Neural crest cell (in vitro differentiated cells): ENCODE measurements around the gene KRTAP5-5. TPM values are rescaled to one million over a fixed set of nuclear protein-coding genes. Genes with fewer than 3 reads are reported as not detected.
"Not testable (repeated sequence)": the region's sequence is repeated elsewhere in the genome, so short reads cannot be mapped to it uniquely, and the experiment has no call there.

Experiments used
- DNase-seq: peaks from one replicate; pipeline ENCODE4 v3.0.0; 2021; ENCODE audit warnings: low read depth, mixed read lengths, low spot score
- H3K27ac Mint-ChIP-seq: one replicate; pipeline ENCODE4 v1.8.0; 2021; ENCODE audit warnings: mild to moderate bottlenecking, mixed read lengths; ENCODE audit not compliant: unreplicated experiment
- H3K27me3 Mint-ChIP-seq: 2 replicates; pipeline ENCODE4 v1.8.0; 2021; ENCODE audit warnings: low read depth, mild to moderate bottlenecking, mixed read lengths
- H3K36me3 Mint-ChIP-seq: 2 replicates; pipeline ENCODE4 v1.8.0; 2021; ENCODE audit warnings: low read depth, mild to moderate bottlenecking, mixed read lengths
- H3K4me1 Mint-ChIP-seq: 2 replicates; pipeline ENCODE4 v1.8.0; 2021; ENCODE audit warnings: mixed read lengths
- H3K4me3 Mint-ChIP-seq: one replicate; pipeline ENCODE4 v1.8.0; 2021; ENCODE audit warnings: mild to moderate bottlenecking, mixed read lengths
- H3K9me3 Mint-ChIP-seq: 2 replicates; pipeline ENCODE4 v1.8.0; 2021; ENCODE audit warnings: mixed read lengths
- CTCF ChIP-seq: fragments of 200-600 bp; sonication (generic); conservative IDR thresholded peaks from 2 replicates; pipeline ENCODE4 v1.5.0; 2021; ENCODE audit warnings: antibody characterized with exemption, mild to moderate bottlenecking
- total RNA-seq: library from RNA; stranded (reverse); gene quantifications from 2 replicates; pipeline ENCODE4 v1.2.1, GENCODE V29; 2021

KRTAP5-5 gene
- total RNA-seq, 1 donor from 2014 or later: not detected

GRCh38 chr11:1665313-1665712 is 35.7 kb downstream of the KRTAP5-5 start:
- H3K27ac Mint-ChIP-seq: peak overlapping the region; percentile 50
- H3K9me3 Mint-ChIP-seq: no peaks in the 10 kb centered on the region
- peaks cover 9% of the 10 kb centered on the region for H3K4me1 Mint-ChIP-seq
- TF ChIP-seq CTCF: no peak
- H3K36me3 Mint-ChIP-seq: no peaks in the 10 kb centered on the region
- no peak for DNase-seq
- H3K27me3 Mint-ChIP-seq: peaks cover 7% of the 10 kb centered on the region
- H3K4me3 Mint-ChIP-seq: no peak overlapping the region

DNA sequence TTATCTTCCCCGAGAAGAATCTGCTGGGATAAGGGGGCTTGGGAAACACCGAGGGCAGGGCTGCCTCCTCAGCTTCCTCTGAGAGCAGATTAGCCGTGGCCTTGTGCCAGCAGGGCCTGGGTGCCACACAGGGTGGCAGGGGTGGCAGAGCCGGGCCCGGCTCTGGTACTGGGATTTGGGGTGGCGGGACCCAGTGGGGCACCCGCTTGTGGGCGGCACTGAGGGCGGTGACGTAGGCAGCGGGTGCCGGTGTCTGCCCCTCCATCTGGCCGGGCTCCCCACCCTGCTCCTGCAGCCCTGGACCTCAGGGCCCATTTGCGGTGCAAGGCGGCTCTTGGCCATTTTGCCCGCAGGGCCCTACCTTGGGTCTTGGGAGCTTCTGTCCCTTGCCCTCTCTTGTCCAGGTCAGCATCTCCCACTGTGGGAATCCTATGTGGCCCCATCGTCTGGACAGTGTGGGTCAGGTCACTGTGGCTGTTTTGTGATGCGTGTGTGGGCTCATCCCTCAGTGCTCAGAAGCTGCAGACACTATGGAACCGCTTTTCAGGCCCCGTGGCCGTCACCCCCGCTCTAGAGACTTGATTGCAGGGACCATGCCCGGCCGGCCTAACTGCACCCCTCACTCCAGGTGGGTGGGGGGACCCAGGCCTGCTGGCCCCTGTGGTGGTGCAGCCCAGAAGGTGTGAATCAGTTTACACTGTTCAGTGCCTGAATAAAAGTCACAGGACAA is 37.7 kb downstream of the KRTAP5-5 start:
- Mint-ChIP-seq H3K4me3 (no peak overlapping the region), H3K4me1 (peaks cover 9% of the 10 kb centered on the region), H3K27me3 (peaks cover 12% of the 10 kb centered on the region), H3K36me3 (no peaks in the 10 kb centered on the region), H3K9me3 (no peaks in the 10 kb centered on the region), H3K27ac (no peak overlapping the region)
- no peak for TF ChIP-seq CTCF
- DNase-seq: no peak

GRCh38 chr11:1667906-1668305 is 38.3 kb downstream of the KRTAP5-5 start:
- Mint-ChIP-seq H3K27ac (peak overlapping the region; percentile 67), H3K9me3 (no peaks in the 10 kb centered on the region)

DNA sequence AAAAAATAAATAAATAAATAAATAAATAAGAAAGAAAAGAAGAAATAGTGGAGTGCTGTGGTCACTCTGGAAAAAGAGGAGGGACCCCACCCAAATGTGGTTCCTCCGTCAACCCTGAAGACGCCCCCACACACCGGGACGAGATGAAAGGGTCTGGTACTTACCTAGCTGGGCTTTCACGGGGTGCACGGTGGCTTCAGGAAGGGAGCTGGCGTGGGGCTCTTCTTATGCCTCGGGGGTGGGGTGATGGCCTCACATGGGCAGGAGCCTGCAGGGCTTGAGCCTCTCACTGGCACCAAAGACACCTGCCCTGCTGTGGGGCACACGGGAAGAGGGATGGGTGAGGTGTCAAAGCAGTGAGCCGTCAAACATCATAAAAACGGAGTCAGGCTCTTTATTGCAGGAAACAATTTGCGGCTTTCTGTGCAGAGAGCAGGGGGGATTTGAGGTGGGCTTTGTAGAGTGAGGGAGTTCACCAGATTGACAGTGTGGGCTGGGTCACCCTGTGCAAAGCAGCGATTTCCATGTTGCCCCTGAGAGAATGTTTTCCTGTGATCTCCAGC is 39.4 kb downstream of the KRTAP5-5 start:
- H3K27ac Mint-ChIP-seq: no peak overlapping the region
- no peaks in the 10 kb centered on the region for H3K36me3 Mint-ChIP-seq
- no peak for TF ChIP-seq CTCF
- no peak overlapping the region for H3K4me3 Mint-ChIP-seq
- DNase-seq: no peak
- H3K9me3 Mint-ChIP-seq: no peaks in the 10 kb centered on the region
- H3K27me3 Mint-ChIP-seq: peaks cover 21% of the 10 kb centered on the region
- peaks cover 9% of the 10 kb centered on the region for H3K4me1 Mint-ChIP-seq

More at GRCh38 chr11:1667906-1668305, 38.3 kb downstream of the KRTAP5-5 start:
- no peak for TF ChIP-seq CTCF
- peaks cover 18% of the 10 kb centered on the region for H3K27me3 Mint-ChIP-seq
- H3K36me3 Mint-ChIP-seq: no peaks in the 10 kb centered on the region
- DNase-seq: no peak
- peaks cover 9% of the 10 kb centered on the region for H3K4me1 Mint-ChIP-seq
- no peak overlapping the region for H3K4me3 Mint-ChIP-seq

DNA sequence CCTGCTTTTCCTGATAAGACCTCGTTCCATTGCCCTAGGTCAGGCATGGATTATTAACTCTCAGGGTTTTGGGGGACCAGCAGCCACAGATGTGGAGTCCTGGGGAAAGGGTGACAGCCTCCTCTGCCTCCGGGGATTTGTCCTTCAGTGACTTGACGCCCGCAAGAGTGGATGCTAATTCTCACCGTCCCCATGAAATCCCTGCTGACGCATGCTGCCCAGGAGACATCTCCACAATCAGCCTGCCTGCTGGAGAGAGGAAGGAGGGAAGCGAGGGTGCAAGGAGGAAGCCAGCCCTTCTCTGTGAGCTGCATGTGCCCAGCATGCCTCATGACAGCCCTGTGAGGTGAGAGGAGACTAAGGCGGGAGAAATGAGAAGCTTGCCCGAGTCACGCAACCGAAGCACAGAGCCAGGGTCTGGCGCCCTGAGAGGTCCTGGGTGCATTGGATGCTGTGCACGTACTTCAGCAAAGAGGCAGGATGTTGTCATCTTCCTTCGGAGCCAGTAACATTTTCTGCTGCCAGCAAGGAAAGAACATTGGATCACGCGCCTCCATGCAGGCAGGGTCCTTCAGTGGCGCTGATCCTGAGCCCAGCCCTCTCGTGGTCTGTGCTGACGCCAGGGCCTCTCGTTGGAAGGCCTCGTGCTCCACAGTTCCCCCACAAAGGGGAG is 40.1 kb downstream of the KRTAP5-5 start:
- peaks cover 25% of the 10 kb centered on the region for H3K27me3 Mint-ChIP-seq
- H3K9me3 Mint-ChIP-seq: no peaks in the 10 kb centered on the region
- DNase-seq: no peak
- no peaks in the 10 kb centered on the region for H3K36me3 Mint-ChIP-seq
- H3K4me3 Mint-ChIP-seq: no peak overlapping the region
- H3K4me1 Mint-ChIP-seq: peaks cover 9% of the 10 kb centered on the region
- TF ChIP-seq CTCF: no peak
- H3K27ac Mint-ChIP-seq: no peak overlapping the region

DNA sequence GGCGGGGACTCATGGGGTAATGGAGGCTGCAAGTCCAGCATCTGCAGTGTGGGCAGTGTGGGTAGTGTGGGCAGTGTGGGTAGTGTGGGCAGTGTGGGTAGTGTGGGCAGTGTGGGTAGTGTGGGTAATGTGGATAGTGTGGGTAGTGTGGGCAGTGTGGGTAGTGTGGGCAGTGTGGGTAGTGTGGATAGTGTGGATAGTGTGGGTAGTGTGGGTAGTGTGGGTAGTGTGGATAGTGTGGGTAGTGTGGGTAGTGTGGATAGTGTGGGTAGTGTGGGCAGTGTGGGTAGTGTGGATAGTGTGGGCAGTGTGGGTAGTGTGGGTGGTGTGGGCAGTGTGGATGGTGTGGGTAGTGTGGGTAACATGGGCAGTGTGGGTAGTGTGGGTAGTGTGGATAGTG is 40.9 kb downstream of the KRTAP5-5 start:
- H3K9me3 Mint-ChIP-seq, DNase-seq, H3K4me3 Mint-ChIP-seq, H3K27ac Mint-ChIP-seq, H3K36me3 Mint-ChIP-seq: not testable (repeated sequence)
- Mint-ChIP-seq H3K4me1 (peaks cover 15% of the 10 kb centered on the region), H3K27me3 (peaks cover 30% of the 10 kb centered on the region)
